ENCODE measurements around the gene DHX58. TPM values are rescaled to one million over a fixed set of nuclear protein-coding genes. Genes with fewer than 3 reads are reported as not detected.

Gene DHX58
- total RNA-seq, 1 donor from 2014 or later, result 0.82 TPM

DNA sequence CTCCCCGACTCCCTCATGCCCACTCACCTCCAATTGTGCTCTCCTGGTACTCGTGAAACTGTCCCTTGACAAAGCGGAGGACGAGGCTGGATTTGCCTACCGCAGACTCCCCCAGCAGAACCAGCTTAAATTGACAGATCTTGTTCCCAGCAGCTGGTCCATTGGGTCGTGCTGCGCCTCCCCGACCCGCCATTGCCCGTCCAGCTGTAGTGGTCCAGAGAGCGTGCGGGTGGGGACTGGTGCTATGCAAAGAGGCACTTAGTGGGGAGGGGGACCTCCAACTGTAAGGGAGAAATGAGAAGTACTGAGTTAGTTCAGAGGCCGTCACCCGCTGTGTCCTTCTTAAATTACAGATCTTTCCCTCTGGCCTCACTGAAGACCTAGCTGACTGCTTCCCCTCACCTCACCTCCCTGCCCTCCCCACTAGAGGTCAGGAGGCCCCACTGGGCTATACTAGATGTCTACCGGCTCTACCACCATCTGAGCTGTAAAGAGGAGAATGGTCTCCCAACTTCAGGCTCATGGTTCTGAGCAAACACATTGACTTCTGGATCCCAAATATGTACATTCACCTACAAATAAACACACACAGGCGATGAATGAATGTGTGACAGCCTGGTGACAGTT is 17.9 kb upstream of the DHX58 start:
- FAIRE-seq (no peak), DNase-seq (ENCODE audit: low spot score in 2 of 2) (no peak)

DNA sequence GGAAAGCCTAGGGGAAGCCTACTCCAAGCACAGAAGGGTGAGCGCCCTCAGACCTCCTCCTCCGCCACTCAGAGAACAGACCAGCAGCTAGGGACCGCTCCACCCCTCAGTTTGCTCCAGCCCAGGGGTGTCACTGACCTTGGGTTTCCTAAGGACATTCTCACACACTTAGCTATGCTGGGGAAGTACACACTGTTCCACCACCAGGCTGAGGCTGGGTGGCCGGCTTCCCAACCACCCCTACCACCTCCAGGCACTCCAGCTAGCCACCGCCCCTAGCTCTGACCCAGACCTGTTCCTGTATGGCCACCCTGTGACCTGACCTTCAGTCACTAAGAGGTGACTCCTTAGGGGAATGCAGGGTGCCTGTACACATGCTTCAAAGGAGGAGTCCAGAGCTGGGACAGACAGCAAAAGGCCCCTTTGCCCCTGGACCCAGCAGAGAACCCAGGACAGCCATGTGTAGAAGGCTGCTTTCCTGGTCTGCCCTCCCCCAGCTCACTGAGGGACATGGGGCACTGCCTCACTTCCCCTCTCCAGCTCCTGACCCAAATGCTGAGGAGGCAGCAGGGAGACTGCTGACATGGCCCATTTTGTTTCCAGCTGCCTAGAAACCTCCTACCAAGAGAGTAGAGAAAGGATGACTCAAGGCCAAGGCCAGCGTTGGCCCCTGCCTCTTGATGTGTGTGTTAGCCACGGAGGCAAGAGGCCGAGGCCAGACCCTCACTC is 16.8 kb upstream of the DHX58 start:
- DNase-seq (ENCODE audit: low spot score in 2 of 2) (no peak), FAIRE-seq (no peak)

DNA sequence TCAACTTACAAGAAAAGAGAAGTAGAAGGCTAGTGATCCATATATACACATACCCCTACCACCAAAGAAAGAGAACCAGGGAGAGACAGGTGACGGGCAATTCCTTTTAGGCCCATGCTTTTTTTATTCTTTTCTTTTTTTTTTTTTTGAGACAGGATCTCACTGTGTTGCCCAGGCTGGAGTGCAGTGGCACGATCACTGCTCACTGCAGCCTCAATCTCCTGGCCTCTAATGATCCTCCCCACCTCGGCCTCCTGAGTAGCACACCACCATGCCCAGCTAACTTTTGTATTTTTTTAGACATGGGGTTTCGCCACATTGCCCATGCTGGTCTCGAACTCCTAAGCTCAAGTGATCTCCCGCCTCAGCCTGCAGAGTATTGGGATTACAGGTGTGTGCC is 14.9 kb upstream of the DHX58 start:
- DNase-seq (ENCODE audit: low spot score in 2 of 2), result no peak
- no peak for FAIRE-seq

DNA sequence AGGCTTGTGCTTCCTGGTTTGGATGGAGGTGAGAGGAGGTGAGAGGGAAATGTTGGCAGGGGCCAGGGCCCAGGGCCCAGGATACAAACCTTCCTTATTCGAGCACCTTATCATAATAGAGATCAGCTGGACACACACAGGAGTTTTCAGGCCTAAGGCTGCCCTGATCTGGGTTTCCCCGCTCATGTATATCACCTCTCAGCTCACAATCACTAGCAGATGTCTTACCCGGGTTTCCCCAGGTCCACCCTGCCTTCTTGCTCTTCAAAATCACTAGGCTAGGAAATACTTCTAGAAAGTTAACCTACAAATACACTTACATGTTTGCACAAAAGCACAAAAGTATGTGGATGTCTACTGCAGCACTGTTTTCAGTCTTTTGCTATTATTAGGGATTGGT is 14.3 kb upstream of the DHX58 start:
- DNase-seq (ENCODE audit: low spot score in 2 of 2) (no peak), FAIRE-seq (no peak)

DNA sequence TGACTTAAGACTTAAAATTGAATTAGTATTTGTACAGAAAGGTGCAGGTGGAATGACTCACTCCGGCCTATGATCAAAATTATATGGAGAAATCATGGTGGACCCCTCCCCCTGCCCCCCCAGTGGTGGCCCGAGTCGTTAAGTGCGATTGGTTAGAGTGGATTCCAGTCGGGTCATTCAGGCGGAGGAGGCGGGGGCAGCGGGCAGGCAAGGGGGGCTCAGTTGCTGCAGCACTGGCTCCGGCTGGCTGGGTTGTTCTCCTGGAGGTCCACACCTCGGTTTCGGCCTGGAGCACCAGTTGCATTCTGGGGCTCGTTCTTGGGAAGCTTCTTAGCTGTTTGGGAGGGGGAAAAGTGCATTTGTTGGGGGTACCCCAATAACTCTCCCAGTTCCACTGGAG is 13.1 kb upstream of the DHX58 start:
- no peak for DNase-seq (ENCODE audit: low spot score in 2 of 2)
- no peak for FAIRE-seq

DNA sequence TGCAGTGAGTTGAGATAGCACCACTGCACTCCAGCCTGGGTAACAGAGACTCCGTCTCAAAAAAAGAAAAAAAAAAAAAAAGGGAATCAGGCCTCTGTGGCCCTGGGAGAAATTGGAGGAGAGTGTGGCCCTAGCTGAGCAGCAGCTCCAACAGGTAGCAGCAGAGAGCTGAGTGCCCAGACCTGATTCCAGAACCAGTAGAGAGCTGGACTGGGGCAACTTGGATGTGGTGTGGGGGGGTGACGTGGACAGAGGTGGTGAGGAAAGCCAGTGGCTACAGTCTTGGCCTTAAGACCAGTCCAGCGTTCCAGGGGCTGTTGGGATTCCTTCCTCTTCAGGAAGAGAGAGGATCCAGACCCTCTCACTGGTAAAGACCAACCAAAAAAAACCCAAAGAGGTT is 11.7 kb upstream of the DHX58 start:
- FAIRE-seq (no peak), DNase-seq (ENCODE audit: low spot score in 2 of 2) (no peak)

DNA sequence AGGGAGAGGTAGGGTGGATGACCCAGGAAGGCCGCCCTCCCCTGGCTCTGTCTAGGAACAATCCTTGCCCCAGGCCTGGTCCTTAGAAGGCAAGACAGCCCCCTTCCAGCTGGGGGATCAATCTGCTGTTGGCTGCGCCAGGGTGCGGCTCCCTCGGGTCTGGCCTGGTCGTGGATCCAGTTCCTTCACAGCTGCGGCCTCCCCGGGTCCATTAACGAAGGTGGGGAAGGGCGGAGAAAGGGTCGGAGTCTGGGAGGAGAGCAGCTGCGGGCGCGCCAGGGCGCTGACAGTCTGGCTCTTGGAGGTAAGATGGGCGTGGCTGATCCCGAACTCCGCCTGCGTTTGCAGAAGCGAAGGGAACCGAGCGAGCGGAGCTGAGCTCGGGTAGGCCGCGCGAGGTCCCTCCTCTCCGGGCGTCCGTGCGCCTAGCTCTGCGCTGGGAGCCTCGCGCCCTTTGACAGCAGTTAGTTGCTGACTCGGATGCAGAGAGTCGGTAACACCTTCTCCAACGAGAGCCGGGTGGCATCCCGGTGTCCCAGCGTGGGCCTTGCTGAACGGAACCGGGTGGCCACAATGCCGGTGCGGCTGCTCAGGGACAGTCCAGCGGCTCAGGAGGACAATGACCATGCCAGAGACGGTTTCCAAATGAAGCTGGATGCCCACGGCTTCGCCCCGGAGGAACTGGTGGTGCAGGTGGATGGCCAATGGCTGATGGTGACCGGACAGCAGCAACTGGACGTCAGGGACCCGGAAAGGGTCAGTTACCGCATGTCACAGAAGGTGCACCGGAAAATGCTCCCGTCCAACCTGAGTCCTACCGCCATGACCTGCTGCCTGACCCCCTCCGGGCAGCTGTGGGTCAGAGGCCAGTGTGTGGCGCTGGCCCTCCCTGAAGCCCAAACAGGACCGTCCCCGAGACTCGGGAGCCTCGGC is 10.1 kb upstream of the DHX58 start, which contains the start of gene HSPB9:
Gene HSPB9, plus strand, starts transcription at position 434 of the 933 bp plus-strand sequence. Its CDS starts 47 bp downstream, at position 481.
- FAIRE-seq, result no peak
- DNase-seq (ENCODE audit: low spot score in 2 of 2), result no peak

DNA sequence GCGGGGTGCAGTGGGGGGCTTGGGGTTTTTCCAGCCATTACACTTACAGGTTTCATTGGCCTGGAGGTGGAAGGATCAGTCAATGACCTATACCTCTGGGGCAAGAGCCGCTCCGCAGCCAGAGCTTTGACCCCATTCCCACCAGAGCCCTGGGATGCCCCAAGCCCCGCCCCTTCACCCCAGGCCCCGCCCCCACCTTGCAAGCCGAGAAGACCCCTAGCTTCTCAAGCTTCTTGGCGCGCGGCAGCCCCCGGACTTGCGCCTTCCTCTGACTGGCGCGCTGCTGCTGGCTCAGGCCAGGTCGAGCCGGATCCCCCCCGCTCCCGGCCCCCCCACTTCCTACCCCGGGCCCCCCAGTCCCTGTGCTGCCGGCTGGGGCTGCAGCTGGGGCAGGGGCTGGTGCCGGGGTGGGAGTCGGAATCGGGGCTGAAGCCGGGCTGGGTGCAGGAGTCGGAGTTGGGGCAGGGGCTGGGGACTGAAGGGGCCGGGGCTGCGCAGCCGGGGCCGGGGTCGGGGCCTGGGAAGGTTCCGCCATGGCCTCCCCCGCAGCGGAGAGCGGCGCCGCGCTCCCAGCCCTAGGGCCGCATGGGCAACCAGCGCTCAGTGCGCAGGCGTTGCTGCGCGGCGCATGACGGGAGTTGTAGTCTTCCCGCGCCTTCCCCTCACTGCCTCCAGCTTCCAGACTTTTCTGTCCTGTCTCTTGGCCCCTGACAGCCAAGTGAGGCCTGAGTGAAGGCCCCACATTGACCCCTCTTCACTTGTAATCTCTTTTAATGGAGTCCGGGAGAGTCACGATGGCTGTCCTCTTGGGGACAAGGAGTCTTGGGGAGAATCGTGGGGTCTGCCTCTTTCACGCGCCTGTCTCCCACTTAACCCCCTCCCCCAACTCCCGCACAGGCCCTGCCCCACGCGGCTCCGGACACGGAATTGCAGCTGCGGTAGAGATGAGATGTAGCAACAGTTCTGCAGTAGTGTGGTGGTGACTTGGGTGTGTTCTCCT is 8.6 kb upstream of the DHX58 start, which contains the start of gene KAT2A:
Gene KAT2A, minus strand, starts transcription at position 598 of the 1,000 bp plus-strand sequence. Its CDS starts 63 bp downstream, at position 535.
- DNase-seq (ENCODE audit: low spot score in 2 of 2), result peak; percentile 96 to 97
- no peak for FAIRE-seq

DNA sequence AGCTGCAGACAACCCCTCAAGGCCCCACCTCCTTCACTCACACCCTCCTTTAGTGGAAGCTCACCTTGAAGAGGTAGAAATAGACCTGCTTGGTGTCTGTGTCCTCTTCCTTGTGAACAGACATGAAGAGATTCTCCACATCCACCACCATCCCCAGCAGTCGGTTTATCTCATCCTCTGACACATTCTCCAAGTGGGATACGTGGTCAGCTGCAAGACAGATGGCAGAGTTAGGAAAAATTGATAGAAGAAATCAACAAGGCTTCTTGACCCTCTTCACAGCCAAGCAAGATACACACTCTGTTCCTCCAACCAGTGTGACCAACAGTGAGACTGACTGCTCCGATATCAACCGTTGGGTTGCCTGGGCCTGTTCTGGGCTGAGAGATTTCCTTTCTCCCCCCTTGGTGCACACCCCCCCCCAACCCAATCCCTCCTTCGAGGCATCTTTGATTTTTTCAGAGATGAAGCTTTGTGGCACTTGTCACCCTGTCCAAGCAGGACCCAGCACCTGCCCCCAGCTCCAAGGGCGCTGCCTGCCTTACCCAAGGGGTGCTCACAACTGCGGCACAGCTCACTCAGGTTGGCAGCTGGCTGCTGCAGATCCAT is 7.8 kb upstream of the DHX58 start:
- no peak for FAIRE-seq
- no peak for DNase-seq (ENCODE audit: low spot score in 2 of 2)

DNA sequence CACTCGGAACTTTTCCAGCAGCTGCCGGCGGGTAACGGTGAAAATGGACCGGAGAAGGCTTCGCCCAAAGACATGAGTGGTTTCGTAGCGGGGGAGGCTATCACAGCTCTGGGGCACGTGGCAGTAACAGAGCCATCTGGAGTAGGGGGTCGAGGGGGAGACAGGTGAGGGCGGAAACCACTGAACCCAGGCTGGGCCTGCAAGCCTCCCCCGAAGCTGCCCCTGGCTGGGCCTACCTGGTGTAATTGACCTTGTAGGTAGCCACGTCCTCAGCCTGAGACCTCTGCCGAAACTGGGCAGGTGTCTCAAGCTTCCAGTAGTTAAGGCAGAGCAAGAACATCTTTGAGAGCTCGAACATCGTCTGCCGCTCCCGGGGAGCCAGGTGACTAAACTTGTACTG is 6.8 kb upstream of the DHX58 start:
- no peak for FAIRE-seq

DNA sequence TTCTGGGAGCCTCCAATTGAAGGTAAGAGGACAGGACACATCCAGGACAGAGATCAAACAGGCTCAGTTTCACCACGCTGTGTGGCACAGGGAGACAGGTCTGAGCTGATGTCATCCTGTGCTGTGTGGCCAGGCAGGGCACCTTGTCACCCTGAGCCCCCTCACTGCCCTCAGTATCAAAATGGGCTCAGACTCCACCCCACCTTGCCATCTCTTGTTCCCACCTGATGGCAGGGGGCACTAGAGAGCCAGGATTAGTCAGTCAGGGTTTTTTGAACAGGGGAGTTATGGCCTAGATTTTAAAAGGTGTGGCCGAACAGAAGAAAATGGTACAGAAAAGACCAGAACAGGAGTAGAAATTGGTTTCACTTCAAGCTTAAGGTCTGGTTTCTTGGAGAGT is 6.0 kb upstream of the DHX58 start:
- FAIRE-seq (no peak), DNase-seq (ENCODE audit: low spot score in 2 of 2) (no peak)

More for the DNA sequence above, 6.8 kb upstream of the DHX58 start:
- DNase-seq (ENCODE audit: low spot score in 2 of 2), result no peak

DNA sequence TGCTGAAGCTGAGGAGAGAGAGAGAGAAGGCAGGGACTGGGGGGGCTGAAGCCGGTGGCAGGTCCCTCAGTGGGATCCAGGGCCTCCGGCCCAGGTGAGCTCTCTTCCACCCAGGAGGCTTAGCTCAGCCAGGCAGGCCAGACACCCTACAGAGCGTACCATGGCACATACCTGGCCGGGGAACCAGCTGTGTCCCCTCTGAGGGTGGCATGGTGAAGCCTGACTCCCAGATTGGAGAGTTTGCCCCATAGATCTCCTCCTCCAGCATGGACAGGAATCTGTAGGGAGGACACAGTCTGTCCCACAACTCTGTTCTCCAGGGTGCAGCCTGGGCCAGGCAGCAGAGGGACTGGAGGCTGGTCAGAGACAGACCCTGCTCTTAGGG is 5.6 kb upstream of the DHX58 start:
- no peak for DNase-seq (ENCODE audit: low spot score in 2 of 2)
- no peak for FAIRE-seq

DNA sequence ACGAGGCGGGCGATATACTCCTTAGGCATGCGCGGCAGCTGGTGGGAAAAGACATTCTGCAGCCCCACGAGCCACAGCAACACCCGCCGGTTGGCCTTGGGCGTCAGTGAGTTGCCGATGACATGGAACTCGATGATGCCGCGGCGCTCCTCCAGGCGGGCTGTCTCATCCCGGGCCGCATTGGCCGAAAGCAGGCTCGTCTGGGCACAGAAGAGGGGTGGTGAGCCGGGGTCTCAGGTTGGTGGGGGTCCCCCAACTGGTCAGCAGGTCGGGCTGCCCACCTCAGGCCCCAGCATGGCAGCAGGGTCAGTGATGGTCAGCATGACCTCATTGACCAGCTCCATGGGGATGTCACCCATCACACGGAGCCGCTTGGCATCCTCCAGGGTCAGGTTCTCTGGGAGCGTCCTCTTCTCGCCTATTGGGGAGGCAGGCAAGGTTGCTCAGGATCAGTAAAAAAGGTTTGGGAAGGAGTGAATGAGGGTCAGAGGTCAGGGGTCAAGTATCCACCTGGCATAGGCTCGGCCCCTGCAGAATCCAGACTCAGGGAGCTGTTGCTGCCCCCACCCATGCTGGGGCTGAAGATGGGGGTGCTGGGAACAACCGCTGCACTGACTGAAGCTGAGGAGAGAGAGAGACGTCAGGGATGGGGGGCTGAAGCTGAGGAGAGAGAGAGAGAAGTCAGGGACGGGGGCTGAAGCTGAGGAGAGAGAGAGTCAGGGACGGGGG is 5.0 kb upstream of the DHX58 start:
- DNase-seq (ENCODE audit: low spot score in 2 of 2) (no peak), FAIRE-seq (no peak)

DNA sequence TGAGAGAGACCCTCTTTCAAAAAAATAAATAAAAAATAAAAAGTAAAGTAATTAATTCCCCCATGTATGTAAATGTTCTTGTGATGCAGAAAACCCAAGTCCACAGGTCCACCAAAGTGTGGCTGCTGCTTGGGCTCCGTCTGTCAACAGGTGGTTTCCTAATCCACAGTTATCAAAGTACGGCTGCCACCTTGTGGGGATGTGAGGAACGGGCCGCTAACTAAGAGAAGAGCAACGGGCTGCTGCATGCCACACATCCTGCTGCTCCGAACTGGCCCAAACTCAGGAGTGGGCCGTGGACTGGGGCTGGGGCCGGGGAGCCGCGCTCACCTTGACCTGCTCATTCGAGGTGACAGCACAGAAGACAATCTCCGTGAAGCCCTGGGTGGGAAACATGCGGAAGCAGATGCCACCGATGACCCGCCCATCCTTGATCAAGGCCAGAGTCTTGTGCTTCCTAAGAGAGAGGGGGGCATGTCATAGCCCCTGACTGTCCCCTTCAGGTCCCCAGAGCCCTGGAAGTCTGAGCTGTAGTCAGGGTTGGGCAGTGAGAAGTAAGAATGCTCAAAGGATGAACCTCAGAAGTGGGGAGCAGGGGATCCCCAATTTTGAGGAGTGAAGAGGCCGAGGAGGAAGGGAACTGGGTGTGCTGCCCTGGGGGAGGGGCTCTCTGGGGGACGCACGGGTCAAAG is 4.3 kb upstream of the DHX58 start:
- FAIRE-seq, result no peak
- peak; percentile 62 to 81 for DNase-seq (ENCODE audit: low spot score in 2 of 2)

DNA sequence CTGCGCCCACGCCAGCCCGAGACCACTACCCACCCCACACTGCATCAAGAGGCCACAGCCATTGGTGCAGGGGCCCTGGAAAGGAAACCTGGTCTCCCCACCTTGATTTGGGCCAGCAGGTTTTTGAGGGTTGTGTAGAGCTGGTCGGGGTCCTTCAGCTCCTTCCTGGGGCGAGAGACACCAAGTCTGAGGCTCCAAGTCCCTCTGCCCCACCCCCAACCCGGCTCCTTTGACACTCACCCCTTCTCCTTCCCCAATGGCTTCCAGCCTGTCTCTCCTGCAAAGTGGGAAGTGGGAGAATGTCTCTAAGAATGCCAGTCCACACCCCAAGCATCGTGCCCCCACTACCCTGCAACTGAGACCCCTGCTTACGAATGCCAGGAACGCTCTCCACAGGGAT is 1.6 kb upstream of the DHX58 start:
- no peak for DNase-seq (ENCODE audit: low spot score in 2 of 2)
- no peak for FAIRE-seq

DNA sequence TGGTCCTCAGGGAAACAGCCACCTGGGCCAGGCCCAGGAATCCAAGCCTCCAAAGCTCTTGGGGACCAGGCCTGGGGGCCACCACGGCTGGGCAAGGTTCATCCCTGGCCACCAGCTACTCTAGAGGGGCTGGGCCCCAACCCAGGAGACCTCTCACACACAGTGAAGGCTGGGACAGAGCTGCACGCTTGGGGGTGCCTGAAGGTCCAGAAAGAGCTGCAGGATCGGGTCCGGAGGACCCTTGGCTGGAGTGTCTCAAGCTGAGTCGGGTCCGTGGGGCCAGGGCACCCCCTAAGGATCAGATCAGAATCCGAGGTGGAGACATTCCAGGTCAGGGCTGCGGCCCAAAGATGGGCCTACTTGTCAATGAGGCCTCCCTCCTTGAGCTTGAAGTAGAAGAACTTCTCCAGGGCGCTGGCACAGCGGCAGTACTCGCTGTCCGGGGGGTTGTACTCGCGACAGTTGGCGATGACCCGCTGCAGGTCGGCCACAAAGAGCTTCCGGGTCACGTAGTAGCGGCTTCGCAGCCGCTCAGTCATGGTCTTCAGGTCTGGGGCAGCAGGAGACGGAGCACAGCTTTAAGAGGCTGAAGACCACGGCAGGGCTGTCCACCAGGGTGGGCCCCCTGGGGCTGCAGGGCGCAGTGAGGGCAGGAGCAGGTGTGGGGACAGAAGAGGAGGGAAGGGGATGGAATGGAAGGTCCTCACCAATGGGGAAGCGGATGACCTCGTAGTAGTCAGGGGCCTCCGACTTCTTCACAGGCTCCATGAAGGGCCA is 967 bp upstream of the DHX58 start:
- DNase-seq (ENCODE audit: low spot score in 2 of 2) (no peak), FAIRE-seq (no peak)

DNA sequence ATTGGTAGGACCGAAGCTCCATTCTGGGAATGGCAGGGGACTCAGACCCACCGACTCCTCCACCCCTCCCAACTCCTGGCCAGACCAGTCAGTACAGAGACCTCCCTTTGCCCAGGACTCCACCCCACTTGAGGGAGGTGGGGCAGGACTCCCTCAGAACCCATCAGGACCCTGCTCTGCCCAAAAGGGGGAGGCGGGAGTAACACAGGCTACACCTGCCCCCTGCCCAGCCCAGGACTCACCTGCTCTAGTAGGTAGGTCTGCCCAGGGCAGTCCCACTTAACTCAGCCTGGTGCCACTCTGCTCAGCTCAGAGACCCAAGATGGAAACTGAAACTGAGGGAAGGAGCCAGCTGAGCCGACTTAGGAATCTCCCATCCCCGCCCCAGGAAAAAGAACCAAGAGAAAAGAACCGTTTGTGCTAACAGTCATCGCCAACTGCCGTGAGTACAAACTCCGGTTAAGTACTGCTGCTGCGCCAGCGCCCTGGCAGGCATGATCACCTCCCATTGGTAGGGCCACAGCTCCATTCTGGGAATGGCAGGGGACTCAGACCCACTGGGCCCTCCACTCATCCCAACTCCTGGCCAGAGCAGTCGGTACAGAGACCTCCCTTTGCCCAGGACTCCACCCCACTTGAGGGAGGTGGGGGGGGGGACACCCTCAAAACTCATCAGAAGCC is 503 bp downstream of the DHX58 start:
- DNase-seq (ENCODE audit: low spot score in 2 of 2) (peak in 1 of 2 donors; percentile 63), FAIRE-seq (no peak)
